Endothelial cell of umbilical vein (primary cell): ENCODE measurements around the gene CCNK. TPM values are rescaled to one million over a fixed set of nuclear protein-coding genes. Genes with fewer than 3 reads are reported as not detected.

Experiments
- BruUV-seq: library from RNA; stranded (reverse); fragments of 400-500 nt; replicated peaks from 2 replicates; lab custom pipeline; 2021; lab: Mats Ljungman, UMichigan
- CTCF ChIA-PET: fragments of 300-600, 350-600 bp; sonication (Branson Sonifier 250); formaldehyde crosslinking; loops from one replicate; lab custom pipeline; 2021; ENCODE audit warnings: antibody characterized with exemption, inconsistent platforms; lab: Charles Lee
- POLR2A ChIA-PET: fragments of 300-600, 350-600 bp; sonication (Branson Sonifier 250); formaldehyde crosslinking; loops from one replicate; lab custom pipeline; 2021; ENCODE audit warnings: antibody characterized with exemption, inconsistent platforms; lab: Charles Lee
- DNase-seq: peaks from one replicate; pipeline ENCODE4 v3.0.0-alpha.2; 2011; ENCODE audit warnings: low read depth, low spot score
- FAIRE-seq: peaks from 2 replicates; lab custom pipeline; 2011; peaks lifted over from hg19 to GRCh38; lab: Jason Lieb, UNC
- H2AFZ ChIP-seq: 2 replicates; pipeline ENCODE4 v1.6.0; 2012; ENCODE audit warnings: low read depth, low read length, control low read depth, inconsistent platforms
- H3K27ac ChIP-seq: 2 replicates; pipeline ENCODE4 v1.5.1; 2011; ENCODE audit warnings: low read depth, mild to moderate bottlenecking, control low read depth, low read length, moderate library complexity; ENCODE audit not compliant: insufficient read depth
- H3K27me3 ChIP-seq, 2 experiments: 2 replicates each; pipeline versions ENCODE4 v1.6.0 to v1.6.1; 2011; ENCODE audit warnings: low read length in 2 of 2, mixed read lengths in 1 of 2; ENCODE audit not compliant: control insufficient read depth in 2 of 2, insufficient read depth in 2 of 2
- H3K36me3 ChIP-seq, 2 experiments: 2 replicates in 1 of 2; 3 replicates in 1 of 2; pipeline ENCODE4 v1.5.1; 2011; ENCODE audit warnings: low read length in 2 of 2, mild to moderate bottlenecking in 1 of 2, moderate library complexity in 1 of 2; ENCODE audit not compliant: control insufficient read depth in 2 of 2, insufficient read depth in 2 of 2; ENCODE audit errors: extremely low read depth in 1 of 2
- H3K4me1 ChIP-seq: 3 replicates; pipeline ENCODE4 v1.5.1; 2011; ENCODE audit warnings: mild to moderate bottlenecking, low read length; ENCODE audit not compliant: control insufficient read depth, insufficient read depth; ENCODE audit errors: extremely low read depth
- H3K4me2 ChIP-seq: 2 replicates; pipeline ENCODE4 v1.6.1; 2011; ENCODE audit warnings: low read length, control low read depth, mixed read lengths; ENCODE audit not compliant: insufficient read depth
- H3K4me3 ChIP-seq, 3 experiments: fragments of 200-600 bp in 1 of 3; sonication (generic), shearing (Covaris generic) in 1 of 3; replicated peaks in 1 of 3; 2 replicates each; pipeline ENCODE4 v1.5.1; 2011 to 2016; ENCODE audit warnings: control low read depth in 3 of 3, low read length in 3 of 3, mild to moderate bottlenecking in 2 of 3, inconsistent platforms in 1 of 3, low read depth in 1 of 3, moderate library complexity in 1 of 3; ENCODE audit not compliant: insufficient read depth in 1 of 3
- H3K79me2 ChIP-seq: 2 replicates; pipeline ENCODE4 v1.6.0; 2012; ENCODE audit warnings: low read length, inconsistent platforms; ENCODE audit not compliant: control insufficient read depth, insufficient read depth
- H3K9ac ChIP-seq: replicated peaks from 2 replicates; pipeline ENCODE3; 2011; ENCODE audit warnings: low read length, control low read depth; ENCODE audit not compliant: insufficient read depth; ENCODE audit errors: extremely low read depth
- H3K9me1 ChIP-seq: replicated peaks from 3 replicates; pipeline ENCODE4 v1.6.0; 2011; ENCODE audit warnings: mild to moderate bottlenecking, low read length; ENCODE audit not compliant: control insufficient read depth, insufficient read depth; ENCODE audit errors: extremely low read depth
- H3K9me3 ChIP-seq: replicated peaks from 2 replicates; pipeline ENCODE4 v1.5.1; 2012; ENCODE audit warnings: low read length, inconsistent platforms; ENCODE audit not compliant: control insufficient read depth, insufficient read depth
- H4K20me1 ChIP-seq: replicated peaks from 2 replicates; pipeline ENCODE3; 2011; ENCODE audit warnings: mild to moderate bottlenecking, low read length; ENCODE audit not compliant: control insufficient read depth, insufficient read depth; ENCODE audit errors: extremely low read depth
- CTCF ChIP-seq, 2 donors: IDR thresholded peaks; 1 replicate in 1 of 2; 2 replicates in 1 of 2; pipeline ENCODE4 v1.5.1; 2011; ENCODE audit warnings: low read length in 2 of 2, mild to moderate bottlenecking in 2 of 2, moderate library complexity in 2 of 2, control low read depth in 1 of 2, inconsistent platforms in 1 of 2, low read depth in 1 of 2; ENCODE audit not compliant: insufficient read depth in 1 of 2; ENCODE audit errors: extremely low read depth in 1 of 2
- GATA2 ChIP-seq: IDR thresholded peaks from 2 replicates; pipeline ENCODE4 v1.7.0; 2011; ENCODE audit warnings: low read depth, mild to moderate bottlenecking, moderate library complexity, mixed read lengths, low read length; ENCODE audit not compliant: insufficient read length, insufficient read depth
- JUN ChIP-seq: IDR thresholded peaks from 2 replicates; pipeline ENCODE4 v1.6.1; 2011; ENCODE audit warnings: borderline replicate concordance, low read depth; ENCODE audit not compliant: insufficient read length, insufficient read depth
- MYC ChIP-seq: IDR thresholded peaks from one replicate; pipeline ENCODE4 v1.6.1; 2011; ENCODE audit warnings: mild to moderate bottlenecking, low read depth, low read length
- POLR2A ChIP-seq: IDR thresholded peaks from 2 replicates; pipeline ENCODE4 v1.6.1; 2012; ENCODE audit warnings: low read depth, mild to moderate bottlenecking, control low read depth, low read length
- POLR2AphosphoS5 ChIP-seq: IDR thresholded peaks from 2 replicates; pipeline ENCODE4 v1.6.1; 2012; ENCODE audit warnings: low read depth, mild to moderate bottlenecking, control low read depth, low read length, moderate library complexity; ENCODE audit not compliant: insufficient read depth
- dilution Hi-C: fragments of 300-500 bp; cut with MboI; formaldehyde crosslinking; loops from one replicate; pipeline ENCODE4 v1.15.0; 2019; ENCODE audit warnings: low sequenced_read_pairs; ENCODE audit not compliant: extremely low pct_ligation_motif_present
- intact Hi-C: fragments of 100-400 bp; cut with micrococcal nuclease; formaldehyde crosslinking; loops from one replicate; pipeline ENCODE4 v1.10.0; 2022
- polyA plus RNA-seq, 4 experiments: library from polyadenylated mRNA; depleted of rRNA in 3 of 4; stranded (reverse) in 3 of 4; unstranded in 1 of 4; fragments of >200 nt; gene quantifications; 2 replicates each; pipeline versions ENCODE4 v1.2.1 to v1.2.3, GENCODE V29; 2011 to 2012; ENCODE audit warnings: missing spikeins in 1 of 4
- total RNA-seq: library from RNA; stranded (reverse); gene quantifications from 2 replicates; pipeline ENCODE4 v1.2.3, GENCODE V29; 2021

Gene CCNK
- total and polyA plus RNA-seq, 2 donors (not counting 3 experiments of a cell fraction or from before 2014, with no cell fraction given) = 11.9 to 59.3 TPM

DNA sequence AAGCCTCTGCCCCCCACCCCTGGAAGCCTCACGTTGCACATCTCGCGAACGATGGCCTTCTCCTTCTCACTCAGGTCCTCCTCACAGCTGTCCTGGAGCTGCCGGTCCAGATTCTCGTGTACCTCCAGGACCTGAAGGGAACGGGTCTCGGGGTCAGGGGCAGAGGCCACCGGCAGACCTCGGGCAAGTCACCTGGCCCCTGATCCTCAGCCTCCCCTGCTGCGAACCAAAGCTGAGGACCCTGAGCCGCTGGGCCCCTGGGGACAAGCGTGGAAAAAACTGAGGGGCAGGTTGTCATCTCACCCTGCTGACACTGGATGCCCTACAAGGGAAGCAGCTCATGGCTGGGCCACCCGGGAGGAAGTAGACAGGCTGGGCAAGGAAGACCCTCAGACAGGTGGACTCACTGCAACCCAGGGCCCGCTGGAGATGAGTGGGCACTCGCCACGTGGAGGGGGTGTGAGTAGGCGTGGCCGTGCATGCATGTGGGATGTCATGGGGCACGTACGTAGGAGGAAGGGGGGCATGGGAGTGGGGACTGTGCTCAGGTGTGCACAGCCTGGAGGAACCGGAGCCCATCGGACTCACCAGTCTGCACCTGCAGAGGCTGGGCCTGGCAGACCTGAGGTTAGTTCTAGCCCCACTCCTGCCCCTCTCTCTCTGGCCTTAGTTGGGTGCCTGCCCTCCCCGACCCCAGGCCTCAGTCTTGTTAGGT is 35.1 kb downstream of the CCNK start:
- H3K9ac ChIP-seq = no peak overlapping the region
- TF ChIP-seq JUN (no peak), MYC (no peak), CTCF (IDR thresholded peaks at IDR 0.05; ENCODE audit: extremely low read depth in 1 of 2, insufficient read depth in 1 of 2, low read depth in 1 of 2, low read length in 2 of 2) (no peak), POLR2A (no peak), GATA2 (no peak), POLR2AphosphoS5 (no peak)
- intact Hi-C loops = no loop called here
- no peaks in the 10 kb centered on the region for H3K79me2 ChIP-seq
- peaks cover 0 to 11% of the 10 kb centered on the region in 2 experiments for H3K36me3 ChIP-seq
- FAIRE-seq = no peak
- H3K4me2 ChIP-seq = no peak overlapping the region
- ChIA-PET POLR2A (no interaction called here), CTCF (interaction anchor here (0.6 kb wide), 1 partner anchor 88 kb away, joined by 3 read pairs; the partner anchor contains the start of gene CCDC85C)
- no peak overlapping the region for H2AFZ ChIP-seq
- BruUV-seq = no TSS peak
- no peaks in the 10 kb centered on the region for H3K27me3 ChIP-seq
- no peak for DNase-seq
- no peak overlapping the region for H3K27ac ChIP-seq
- H4K20me1 ChIP-seq = no peaks in the 10 kb centered on the region
- no peaks in the 10 kb centered on the region for H3K4me1 ChIP-seq
- no peaks in the 10 kb centered on the region for H3K9me3 ChIP-seq
- no peaks in the 10 kb centered on the region for H3K9me1 ChIP-seq
- dilution Hi-C loops = no loop called here
- no peak overlapping the region for H3K4me3 ChIP-seq
